GM19463 (cell line): ENCODE results near the gene PAPPA.

ENCODE experiments used
- ATAC-seq: cut with Tn5 transposase; IDR thresholded peaks from one replicate; pipeline ENCODE4 v1.9.1; 2021; ENCODE audit warnings: mild to moderate bottlenecking, moderate library complexity; ENCODE audit not compliant: unreplicated experiment

Gene PAPPA

GRCh38 chr9:116152390-116152789 lies 1.2 kb upstream of the PAPPA start:
- no peak for ATAC-seq

DNA sequence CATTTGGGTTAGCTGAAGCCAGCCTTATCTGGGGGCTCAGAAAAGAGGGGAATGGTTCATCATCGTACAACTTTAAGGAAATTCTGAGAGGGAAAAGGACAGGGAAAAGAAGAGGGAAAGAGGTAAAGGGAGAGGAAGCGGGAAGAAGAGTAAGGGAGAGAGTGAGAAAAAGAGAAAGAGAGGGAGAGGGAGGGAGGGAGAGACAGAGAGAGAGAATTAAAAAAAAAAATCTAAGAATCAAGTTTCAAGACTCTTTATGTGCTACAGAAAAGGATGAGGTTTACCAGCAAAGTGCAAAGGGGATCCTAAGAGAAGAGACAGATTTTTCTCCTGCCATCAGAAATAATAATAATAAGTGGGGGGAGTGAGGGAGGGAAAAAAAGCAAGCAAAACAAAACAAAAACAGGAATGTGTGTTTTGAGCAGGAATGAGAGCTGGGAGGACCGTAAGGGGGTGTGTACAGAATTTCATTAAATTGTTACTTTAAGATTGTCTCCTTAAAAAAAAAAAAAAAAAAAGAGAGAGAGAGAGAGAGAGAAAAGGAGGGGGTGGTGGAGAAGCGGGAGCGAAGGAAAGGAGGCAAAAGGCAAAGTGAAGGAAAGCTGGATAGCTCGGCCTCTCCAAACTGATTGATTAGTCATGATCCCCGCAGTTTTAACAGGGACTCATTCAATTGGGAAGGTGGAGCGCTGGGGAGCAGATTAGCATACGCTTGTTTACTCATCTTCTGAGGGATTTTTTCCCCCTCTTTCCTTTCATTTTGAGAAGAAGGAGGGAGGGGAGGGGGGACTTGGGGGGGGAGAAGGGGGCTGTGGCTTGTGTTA lies 438 bp upstream of the PAPPA start:
- no peak for ATAC-seq

DNA sequence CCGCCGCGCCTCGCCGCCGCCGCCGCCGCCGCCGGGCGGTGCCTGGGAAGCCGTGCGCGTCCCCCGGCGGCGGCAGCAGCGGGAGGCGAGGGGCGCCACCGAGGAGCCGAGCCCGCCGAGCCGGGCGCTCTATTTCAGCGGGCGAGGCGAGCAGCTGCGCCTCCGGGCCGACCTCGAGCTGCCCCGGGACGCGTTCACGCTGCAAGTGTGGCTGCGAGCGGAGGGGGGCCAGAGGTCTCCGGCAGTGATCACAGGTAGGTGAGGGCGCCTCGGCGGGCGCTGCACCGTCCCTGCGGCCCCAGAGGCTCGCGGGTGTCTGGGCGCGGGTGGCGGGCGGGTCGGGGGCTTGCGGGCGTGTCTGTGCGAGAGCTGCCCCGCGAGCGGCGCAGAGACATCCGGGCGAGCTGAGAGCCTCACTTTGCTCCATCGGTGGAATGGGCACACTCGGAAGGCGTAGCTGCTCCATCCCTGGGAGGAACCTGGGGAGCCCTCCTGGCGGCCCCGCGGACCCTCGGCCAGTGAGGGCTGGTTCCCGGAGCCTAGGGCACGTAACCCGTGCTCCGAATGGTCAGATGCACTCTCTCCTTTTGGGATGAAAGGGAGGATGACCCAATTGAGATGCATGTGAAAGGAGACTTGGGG lies 864 bp downstream of the PAPPA start:
- no peak for ATAC-seq

GRCh38 chr9:116154976-116155697 lies 1.5 kb downstream of the PAPPA start:
- no peak for ATAC-seq

GRCh38 chr9:116155698-116156039 lies 2.1 kb downstream of the PAPPA start:
- no peak for ATAC-seq

DNA sequence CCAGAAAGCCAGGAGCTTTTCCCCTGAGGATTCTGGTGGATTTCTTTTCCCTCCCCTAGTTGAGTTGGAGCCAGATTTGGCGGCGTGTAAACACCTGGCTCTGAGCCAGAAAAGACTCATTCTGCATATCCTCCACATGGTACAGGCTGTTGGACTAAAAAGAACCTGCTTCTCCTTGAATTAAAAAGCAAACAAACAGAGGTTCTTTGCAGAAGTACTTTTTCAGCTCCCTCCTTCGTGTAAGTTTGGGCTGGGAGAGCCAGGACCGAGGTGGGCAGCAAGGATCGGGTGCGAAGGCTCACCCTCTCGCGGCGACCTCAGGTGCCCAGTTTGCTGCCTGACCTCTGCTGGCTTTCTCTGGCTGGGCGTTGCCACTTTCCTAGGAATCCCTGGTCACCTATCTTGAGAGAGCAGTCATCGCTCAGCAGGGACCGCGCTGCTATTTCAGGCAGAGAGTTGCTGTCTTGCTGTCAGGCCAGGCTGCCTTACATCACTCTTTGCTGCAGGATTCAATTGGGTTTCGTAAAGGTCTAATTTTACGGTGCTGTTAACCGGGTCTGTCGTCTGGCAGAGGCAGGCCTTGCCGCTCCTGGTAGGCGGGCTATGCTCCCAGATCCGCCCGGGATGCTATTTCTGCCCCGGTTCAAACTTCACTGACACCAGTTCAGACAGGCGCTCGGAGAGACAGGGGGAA lies 3.2 kb downstream of the PAPPA start:
- ATAC-seq, result no peak

DNA sequence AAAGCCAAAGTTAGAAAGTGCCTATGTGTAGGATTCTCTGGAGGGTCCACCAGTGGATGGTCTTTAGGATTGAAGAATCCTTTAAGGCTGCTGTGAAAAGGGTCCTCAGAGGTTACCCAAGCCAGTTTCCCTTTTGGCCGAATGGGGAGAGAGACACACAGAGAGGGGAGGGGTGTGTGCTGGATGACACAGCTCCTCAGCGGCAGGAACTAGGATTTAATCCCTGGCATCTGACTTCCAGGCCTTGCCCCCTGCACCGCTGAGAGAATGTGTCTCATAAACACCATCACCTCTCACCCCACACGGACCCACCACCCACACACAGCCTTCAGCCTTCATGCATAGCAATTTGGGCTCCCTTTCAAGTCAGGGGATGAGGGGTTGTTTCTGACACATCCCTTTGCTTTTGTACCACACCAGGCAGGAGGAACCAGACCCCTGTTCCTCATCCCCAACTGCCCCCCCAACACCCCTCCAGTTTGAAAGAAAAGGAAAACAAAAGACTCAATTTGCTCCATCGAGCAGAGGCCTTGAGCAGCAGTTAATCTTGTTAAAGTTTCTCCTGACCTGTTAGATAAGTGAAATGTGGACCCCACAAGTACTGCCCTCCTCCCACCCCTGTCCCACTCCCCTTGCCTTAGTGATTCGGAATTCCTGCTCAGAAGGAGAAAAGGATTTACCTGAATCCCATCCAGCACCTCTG lies 4.0 kb downstream of the PAPPA start:
- ATAC-seq, result no peak

DNA sequence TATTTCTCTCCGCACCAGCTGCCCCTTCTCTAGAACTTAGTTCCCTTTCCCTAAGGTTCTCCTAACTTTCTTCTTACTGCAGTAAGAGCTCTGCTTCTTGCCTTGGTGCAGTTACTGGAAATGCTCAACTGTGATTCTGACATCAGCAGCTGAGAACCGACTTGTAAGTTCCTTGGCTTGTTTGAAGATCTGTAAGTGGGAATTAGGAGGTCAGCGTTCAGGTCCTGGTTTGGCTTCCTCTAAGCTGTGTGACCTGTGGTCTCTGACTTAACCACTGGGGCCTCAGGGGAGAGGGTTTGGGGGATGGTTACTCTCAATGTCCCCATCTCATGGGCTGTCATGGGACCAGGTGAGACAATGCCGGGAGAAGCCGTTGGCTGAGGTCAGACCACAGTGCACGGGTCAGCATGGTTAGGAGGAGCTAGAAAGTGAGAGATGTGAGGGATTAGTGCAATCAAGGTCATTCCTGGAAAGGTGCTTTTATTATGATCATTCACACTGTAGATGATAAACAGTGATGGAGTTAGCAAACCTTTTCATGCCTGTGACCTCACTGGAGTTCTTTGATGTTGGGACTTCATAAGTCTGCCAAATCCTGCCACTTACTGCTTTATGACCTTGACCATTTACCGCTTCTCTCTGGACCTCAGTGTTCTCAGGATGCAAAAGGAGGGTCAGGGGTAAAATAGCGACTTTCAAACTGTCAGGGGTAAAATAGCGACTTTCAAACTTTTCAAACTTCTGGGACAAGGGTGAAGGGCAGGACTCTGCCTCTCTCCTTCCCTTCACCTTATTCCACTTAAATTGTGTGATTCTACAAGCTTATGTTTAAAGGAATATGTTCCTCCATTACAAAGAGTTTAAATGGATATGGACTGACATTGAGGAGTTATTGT lies 7.3 kb downstream of the PAPPA start:
- no peak for ATAC-seq

DNA sequence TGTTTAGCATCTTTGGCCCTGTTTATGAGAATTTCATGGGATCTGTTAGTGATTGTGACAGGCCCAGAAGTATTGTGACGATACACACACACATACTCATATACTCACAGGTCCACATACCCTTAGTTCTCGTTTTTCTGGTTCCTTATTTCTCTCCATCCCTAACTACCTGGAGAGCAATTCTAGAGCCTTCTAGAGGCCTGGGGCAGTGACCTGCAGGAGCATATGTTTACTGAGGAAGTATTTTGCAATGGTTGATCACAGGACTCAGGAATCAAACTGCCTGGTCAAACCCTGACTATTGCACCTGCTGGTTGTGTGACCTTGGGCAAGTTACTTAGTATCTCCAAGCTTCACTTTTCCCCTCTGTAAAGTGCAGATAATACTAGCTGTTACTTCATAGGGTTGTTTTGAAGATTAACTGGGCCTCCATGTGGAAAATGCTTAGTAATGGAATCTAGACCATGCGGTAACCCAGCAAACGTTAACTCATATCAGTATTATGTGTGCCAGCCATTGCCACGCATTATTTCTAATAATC lies 8.7 kb downstream of the PAPPA start:
- ATAC-seq, result no peak

DNA sequence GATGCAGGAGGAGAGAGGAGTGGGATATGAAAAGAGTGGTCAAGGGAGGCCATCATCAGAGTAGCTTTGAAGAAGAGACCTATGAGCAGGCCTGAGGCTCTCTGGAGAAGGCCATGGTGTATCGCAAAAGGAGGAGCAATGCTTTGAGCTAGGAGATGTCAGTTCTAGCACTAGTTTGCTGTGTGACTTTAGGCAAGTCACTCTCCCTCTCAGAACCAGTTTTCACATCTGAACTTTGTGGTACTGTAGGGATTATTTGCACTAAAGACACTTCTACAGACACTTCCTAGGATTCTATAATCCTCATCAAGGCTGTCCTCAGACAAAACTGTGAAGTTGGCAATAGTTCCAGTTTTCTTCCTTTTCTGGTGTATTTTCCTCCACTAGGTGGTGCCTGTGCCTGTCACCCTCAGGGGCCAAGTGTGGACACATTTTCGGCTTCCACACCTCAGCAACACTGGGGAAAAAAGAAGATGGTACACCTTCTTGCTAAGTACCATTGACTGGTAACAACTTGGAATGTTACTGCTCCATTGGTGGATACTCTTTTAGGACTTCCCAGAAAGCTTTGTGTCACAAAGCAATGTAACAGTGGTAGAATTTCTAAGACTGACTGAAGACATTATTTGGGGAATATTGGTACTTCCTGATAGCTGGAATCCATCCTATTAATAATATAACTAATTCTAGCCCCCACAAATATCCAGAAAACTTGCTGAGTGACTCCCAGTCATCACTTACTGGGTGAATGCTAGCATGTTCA lies 9.9 kb downstream of the PAPPA start:
- ATAC-seq, result no peak

GRCh38 chr9:116165912-116166311 lies 12.3 kb downstream of the PAPPA start:
- ATAC-seq, result no peak

- ATAC-seq, result no peak
Observed at GRCh38 chr9:116166713-116167112, 13.1 kb downstream of the PAPPA start.

DNA sequence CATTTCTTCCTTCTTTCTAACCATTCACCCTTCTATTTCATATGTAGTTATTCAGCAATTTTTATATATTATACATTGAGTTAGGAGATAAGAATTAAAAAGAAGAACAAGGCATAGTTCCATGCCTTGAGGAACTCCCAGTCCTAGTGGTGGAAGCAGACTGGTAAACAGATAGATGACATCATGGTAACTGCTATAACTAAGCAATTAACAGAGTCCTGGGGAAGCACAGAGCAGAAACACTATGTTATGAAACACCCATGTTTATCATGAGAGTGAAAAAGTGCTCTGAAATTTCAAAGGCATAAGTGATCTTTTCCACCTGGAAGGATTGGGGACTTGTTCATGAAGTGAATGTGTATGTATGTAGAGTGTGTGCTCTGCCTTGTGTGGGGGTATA lies 14.6 kb downstream of the PAPPA start:
- ATAC-seq, result no peak

DNA sequence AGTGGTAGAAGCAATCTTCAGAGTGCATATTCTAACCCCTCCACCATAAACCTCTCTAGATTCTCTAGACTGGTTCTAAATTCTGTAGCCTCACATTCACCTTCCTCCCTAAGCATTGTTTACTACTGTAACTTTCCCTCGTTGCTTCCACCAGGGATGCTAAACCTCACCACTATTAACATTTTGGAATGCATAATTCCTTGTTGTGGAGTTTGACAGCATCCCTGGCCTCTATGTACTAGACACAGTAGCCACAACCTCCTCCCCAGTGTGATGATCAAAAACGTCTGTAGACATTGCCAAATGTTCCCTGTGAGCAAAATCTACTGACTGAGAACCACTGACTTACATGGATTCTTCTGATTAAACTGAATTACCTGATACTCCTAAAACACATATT lies 18.6 kb downstream of the PAPPA start:
- ATAC-seq, result no peak

DNA sequence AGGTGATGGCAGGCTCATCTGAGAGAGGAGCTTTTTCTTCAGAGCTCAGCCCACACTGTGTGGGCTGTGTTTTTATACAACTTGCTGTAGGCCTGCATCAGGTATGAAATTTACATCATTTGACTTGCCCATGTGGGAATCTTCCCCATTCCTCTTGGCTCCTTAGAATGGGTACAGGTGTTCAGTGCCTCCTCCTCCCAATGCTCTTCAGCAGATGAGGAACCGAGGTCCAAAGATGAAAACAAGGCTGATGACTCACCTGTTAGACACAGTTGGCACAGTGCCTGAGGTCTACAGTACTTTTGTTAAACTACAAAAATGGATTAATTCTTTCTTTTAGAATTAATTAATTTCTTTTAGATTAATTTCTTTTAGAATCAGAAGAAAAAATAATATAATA lies 20.8 kb downstream of the PAPPA start:
- ATAC-seq, result no peak

DNA sequence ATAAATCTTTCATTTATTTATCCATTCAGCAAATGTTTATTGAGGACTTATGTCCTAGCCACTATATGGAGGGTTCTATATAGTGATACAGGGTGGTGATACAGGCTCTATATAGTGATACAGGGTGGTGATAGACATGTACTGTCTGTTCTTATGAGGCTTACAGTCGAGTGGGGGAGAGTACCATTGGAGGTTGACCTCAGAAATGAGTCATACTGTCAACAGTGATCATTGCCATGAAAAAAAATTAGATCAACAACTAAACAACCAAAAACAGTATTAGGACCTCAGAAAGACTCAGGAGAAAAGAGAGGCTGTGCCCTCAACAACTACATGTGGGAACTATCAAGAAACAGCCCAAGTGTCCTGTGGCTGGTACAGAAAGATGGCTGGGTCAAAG lies 22.0 kb downstream of the PAPPA start:
- no peak for ATAC-seq

GRCh38 chr9:116178481-116179211 lies 25.1 kb downstream of the PAPPA start:
- ATAC-seq, result no peak

DNA sequence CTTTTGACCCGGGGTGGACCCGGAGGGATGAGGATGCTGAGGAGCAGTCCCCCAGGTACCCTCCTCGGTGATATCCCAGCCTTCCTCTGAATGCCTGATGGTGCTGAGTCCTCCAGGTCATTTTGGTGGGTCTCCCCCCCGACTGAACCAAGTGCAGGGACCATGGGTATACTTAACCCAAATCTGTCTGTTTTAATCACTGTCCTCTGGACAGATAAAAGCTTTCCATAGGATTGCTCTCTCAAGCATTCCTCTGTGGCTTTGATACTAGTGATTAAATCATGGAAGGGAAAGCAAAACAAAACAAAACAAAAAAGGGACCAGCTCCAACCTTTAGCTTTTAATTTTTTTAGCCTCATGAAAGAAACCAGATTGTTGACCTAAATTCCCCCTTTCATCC lies 26.0 kb downstream of the PAPPA start:
- ATAC-seq, result no peak
